GM21825 (cell line): ENCODE results near the gene BOC.

Experiments
- ATAC-seq: cut with Tn5 transposase; IDR thresholded peaks from one replicate; pipeline ENCODE4 v1.9.1; 2021; ENCODE audit warnings: mild to moderate bottlenecking, moderate library complexity; ENCODE audit not compliant: unreplicated experiment

BOC gene

GRCh38 chr3:113330742-113331141 is 119.4 kb downstream of the BOC start:
- no peak for ATAC-seq

- no peak for ATAC-seq
These were observed 119.8 kb downstream of the BOC start for GRCh38 chr3:113331187-113331586.
